Measurements from ENCODE around the gene MRPL23. TPM values are rescaled to one million over a fixed set of nuclear protein-coding genes. Genes with fewer than 3 reads are reported as not detected.

The MRPL23 gene
- total and polyA plus RNA-seq, 2 of the 8 experiments (the other 6 are each of a cell fraction or from before 2014, with no cell fraction given), result 86.4 to 244 TPM

DNA sequence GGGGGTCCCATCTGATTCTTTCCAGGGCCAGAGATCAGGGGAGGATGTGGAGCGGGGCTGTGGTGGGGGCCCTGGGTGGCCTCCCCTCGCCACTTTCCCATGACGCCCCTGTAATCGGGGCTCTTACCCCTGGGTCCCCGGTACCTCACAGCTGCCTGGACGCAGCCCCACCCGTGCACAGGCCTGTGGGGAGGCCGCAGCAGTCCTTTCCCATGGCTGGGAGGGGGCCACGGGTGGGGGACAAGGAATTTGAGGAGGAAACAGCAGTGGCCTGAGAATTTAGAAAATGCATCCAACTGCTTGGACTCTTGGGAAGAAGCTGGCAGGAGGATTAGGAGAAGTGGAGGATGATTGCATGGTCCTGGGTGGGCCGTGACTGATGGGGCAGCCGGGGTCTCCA, 32.5 kb downstream of the MRPL23 start:
- Histone ChIP-seq H3K9ac (replicated peaks in 1 of 4; ENCODE audit: extremely low read depth in 1 of 4, low read depth in 3 of 4, low read length in 3 of 4) (no peak overlapping the region), H3K4me2 (ENCODE audit: insufficient read depth in 1 of 2, low read depth in 2 of 2, low read length in 2 of 2) (no peak overlapping the region), H3K79me1 (ENCODE audit: low read depth, low read length) (no peaks in the 10 kb centered on the region), H3K4me1 (replicated peaks in 1 of 4; ENCODE audit: control insufficient read depth in 3 of 4, insufficient read depth in 4 of 4, low read length in 3 of 4) (no peaks in the 10 kb centered on the region), H3K27ac (ENCODE audit: low read depth, low read length) (no peak overlapping the region), H3K79me2 (ENCODE audit: control insufficient read depth in 1 of 2, insufficient read depth in 2 of 2, low read length in 2 of 2) (no peaks in the 10 kb centered on the region), H2BK120ac (replicated peaks; ENCODE audit: low read depth, low read length) (no peak overlapping the region), H3K36me3 (ENCODE audit: control insufficient read depth in 2 of 4, insufficient read depth in 4 of 4, low read length in 3 of 4) (no peaks in the 10 kb centered on the region), H2AK5ac (ENCODE audit: low read depth, low read length) (no peak overlapping the region), H2BK20ac (ENCODE audit: low read length) (no peak overlapping the region), H2BK5ac (ENCODE audit: low read depth, low read length) (no peak overlapping the region), H4K91ac (replicated peaks; ENCODE audit: insufficient read length, low read length) (no peak overlapping the region), H3K23me2 (ENCODE audit: low read depth, low read length) (no peaks in the 10 kb centered on the region), H4K8ac (ENCODE audit: extremely low read depth, insufficient read depth, low read length) (no peak overlapping the region), H3K4me3 (ENCODE audit: extremely low read depth in 1 of 4, insufficient read depth in 2 of 4, low read depth in 3 of 4, low read length in 4 of 4) (no peak overlapping the region), H2AFZ (ENCODE audit: low read length) (no peak overlapping the region), H4K20me1 (replicated peaks in 1 of 2; ENCODE audit: control insufficient read depth in 1 of 2, insufficient read depth in 2 of 2, low read length in 2 of 2) (no peaks in the 10 kb centered on the region), H2BK12ac (ENCODE audit: low read depth, low read length) (no peak overlapping the region), H3K14ac (ENCODE audit: insufficient read length) (no peak overlapping the region), H2BK15ac (ENCODE audit: low read length) (no peak overlapping the region), H3K23ac (ENCODE audit: insufficient read length) (no peak overlapping the region), H3K9me3 (ENCODE audit: insufficient read depth in 2 of 2, low read depth in 1 of 2, low read length in 1 of 2) (no peaks in the 10 kb centered on the region), H4K5ac (ENCODE audit: insufficient read length, low read depth, low read length) (no peak overlapping the region), H3K56ac (replicated peaks; ENCODE audit: insufficient read length, low read depth, low read length) (no peak overlapping the region), H3K4ac (replicated peaks; ENCODE audit: insufficient read length, low read depth, low read length) (no peak overlapping the region), H3K27me3 (replicated peaks in 1 of 4; ENCODE audit: control insufficient read depth in 3 of 4, extremely low read depth in 1 of 4, insufficient read depth in 3 of 4, low read length in 3 of 4) (no peaks in the 10 kb centered on the region), H3K18ac (ENCODE audit: extremely low read depth, low read length) (no peak overlapping the region)
- FAIRE-seq, result no peak
- POLR2A ChIA-PET (ENCODE audit: partially characterized antibody), result interaction anchor here (1.0 to 1.5 kb wide), 3 partner anchors 9 to 28 kb away, joined by 3 read pairs; no protein-coding TSS in a partner anchor
- no peak for DNase-seq (ENCODE audit: low read depth in 1 of 2, low spot score in 2 of 2)
- 75% methylated on average over 4 of the region's 11 CpGs; no CpG with 5 or more reads in 1 of the 2 experiments for WGBS, 2 experiments (ENCODE audit: extremely low coverage in 1 of 2, insufficient coverage in 1 of 2, insufficient read length in 1 of 2, insufficient replicate concordance in 2 of 2, low coverage in 1 of 2, low lambda C conversion rate in 2 of 2, missing lambda C conversion rate in 1 of 2)
- CTCF ChIA-PET (ENCODE audit: partially characterized antibody), result interaction anchor here (0.8 to 5.7 kb wide), 8 partner anchors 11 to 178 kb away, joined by 3 to 66 read pairs (median 4); no protein-coding TSS in a partner anchor
- TF ChIP-seq BCL11A (IDR thresholded peaks at IDR 0.05; ENCODE audit: low read depth in 2 of 2, low read length in 2 of 2) (no peak), FOSL1 (IDR thresholded peaks at IDR 0.05; ENCODE audit: insufficient read depth, low read depth, low read length) (no peak), TAF7 (optimal IDR thresholded peaks at IDR 0.05; ENCODE audit: borderline replicate concordance, low read depth, low read length) (no peak), SUZ12 (IDR thresholded peaks at IDR 0.05; ENCODE audit: low read length) (no peak), BACH1 (IDR thresholded peaks at IDR 0.05; ENCODE audit: low read length) (no peak)

Data from H1 (cell line).